OCI-LY3 (cell line): ENCODE measurements around the gene FOXA2.

ENCODE experiments used
- H2AFZ ChIP-seq: fragments of 200-600, 300-600 bp; shearing (Covaris generic); 2 replicates; pipeline ENCODE4 v1.6.0; 2014; ENCODE audit warnings: antibody characterized with exemption, low read depth, low read length
- H3K27ac ChIP-seq: fragments of 200-600, 300-600 bp; sonication (generic); 2 replicates; pipeline ENCODE4 v1.5.1; 2014; ENCODE audit warnings: mild to moderate bottlenecking, low read length, moderate library complexity, mixed read lengths
- H3K27me3 ChIP-seq: fragments of 200-600, 300-600 bp; sonication (generic); 2 replicates; pipeline ENCODE4 v1.6.1; 2014; ENCODE audit warnings: low read depth, low read length, mixed read lengths
- H3K36me3 ChIP-seq: fragments of 200-600, 300-600 bp; sonication (generic); replicated peaks from 2 replicates; pipeline ENCODE3; 2014; ENCODE audit warnings: low read depth, low read length, mixed read lengths
- H3K4me1 ChIP-seq: fragments of 300-600, 200-600 bp; sonication (generic); 2 replicates; pipeline ENCODE4 v1.6.1; 2014; ENCODE audit warnings: low read length, mixed read lengths
- H3K4me2 ChIP-seq: fragments of 200-600, 300-600 bp; sonication (generic); 2 replicates; pipeline ENCODE4 v1.6.1; 2014; ENCODE audit warnings: low read length, mixed read lengths
- H3K4me3 ChIP-seq: fragments of 300-600, 200-600 bp; sonication (generic); 2 replicates; pipeline ENCODE4 v1.5.1; 2014; ENCODE audit warnings: antibody characterized with exemption, mild to moderate bottlenecking, low read length, moderate library complexity
- H3K79me2 ChIP-seq: fragments of 300-600, 200-600 bp; shearing (Covaris generic); 2 replicates; pipeline ENCODE4 v1.6.1; 2014; ENCODE audit warnings: mild to moderate bottlenecking, low read length, mixed read lengths
- H3K9ac ChIP-seq: fragments of 300-600, 200-600 bp; shearing (Covaris generic); 2 replicates; pipeline ENCODE4 v1.6.0; 2014; ENCODE audit warnings: mild to moderate bottlenecking, low read length, moderate library complexity
- H3K9me3 ChIP-seq: fragments of 200-600, 300-600 bp; shearing (Covaris generic); 2 replicates; pipeline ENCODE4 v1.6.1; 2014; ENCODE audit warnings: low read length, mixed read lengths; ENCODE audit not compliant: insufficient read depth
- H4K20me1 ChIP-seq: fragments of 200-600, 300-600 bp; sonication (generic); 2 replicates; pipeline ENCODE4 v1.6.1; 2016; ENCODE audit warnings: low read length, mixed read lengths; ENCODE audit not compliant: insufficient read depth
- CTCF ChIP-seq: fragments of 200-600, 300-600 bp; sonication (generic); IDR thresholded peaks from 2 replicates; pipeline ENCODE4 v1.5.1; 2014; ENCODE audit warnings: antibody characterized with exemption, low read length, low read depth
- EZH2phosphoT487 ChIP-seq: fragments of 200-600 bp; shearing (Covaris generic); IDR thresholded peaks from 2 replicates; pipeline ENCODE4 v1.6.1; 2018; ENCODE audit warnings: antibody characterized with exemption, mixed run types, low read depth

Gene FOXA2

GRCh38 chr20:22582386-22582963 is 1.9 kb downstream of the FOXA2 start:
- Histone ChIP-seq H3K4me1 (no peaks in the 10 kb centered on the region), H3K4me2 (no peak overlapping the region)

GRCh38 chr20:22581437-22582385 is 2.7 kb downstream of the FOXA2 start:
- H3K4me3 ChIP-seq, result no peak overlapping the region
- H3K27ac ChIP-seq, result no peak overlapping the region

More at GRCh38 chr20:22582386-22582963, 1.9 kb downstream of the FOXA2 start:
- Histone ChIP-seq H3K27ac (no peak overlapping the region), H3K36me3 (no peaks in the 10 kb centered on the region), H3K79me2 (no peaks in the 10 kb centered on the region), H4K20me1 (no peaks in the 10 kb centered on the region), H3K4me3 (no peak overlapping the region), H3K27me3 (no peaks in the 10 kb centered on the region), H3K9ac (no peak overlapping the region), H3K9me3 (no peaks in the 10 kb centered on the region; the same call in 1 of the 2 replicates), H2AFZ (no peak overlapping the region)
- TF ChIP-seq EZH2phosphoT487, result no peak
- TF ChIP-seq CTCF, result no peak

GRCh38 chr20:22579711-22580697 is 4.4 kb downstream of the FOXA2 start:
- no peaks in the 10 kb centered on the region for H3K27me3 ChIP-seq
- no peaks in the 10 kb centered on the region for H3K9me3 ChIP-seq

More at GRCh38 chr20:22581437-22582385, 2.7 kb downstream of the FOXA2 start:
- Histone ChIP-seq H3K9me3 (no peaks in the 10 kb centered on the region; the same call in 1 of the 2 replicates), H3K79me2 (no peaks in the 10 kb centered on the region), H3K9ac (no peak overlapping the region), H3K4me2 (no peak overlapping the region), H2AFZ (no peak overlapping the region), H3K27me3 (no peaks in the 10 kb centered on the region), H4K20me1 (no peaks in the 10 kb centered on the region), H3K36me3 (no peaks in the 10 kb centered on the region), H3K4me1 (no peaks in the 10 kb centered on the region)
- no peak for TF ChIP-seq CTCF
- TF ChIP-seq EZH2phosphoT487, result no peak

More at GRCh38 chr20:22579711-22580697, 4.4 kb downstream of the FOXA2 start:
- no peak overlapping the region for H3K27ac ChIP-seq
- H4K20me1 ChIP-seq, result no peaks in the 10 kb centered on the region
- H3K4me2 ChIP-seq, result no peak overlapping the region
- TF ChIP-seq EZH2phosphoT487 (no peak), CTCF (no peak)
- no peak overlapping the region for H2AFZ ChIP-seq
- H3K79me2 ChIP-seq, result no peaks in the 10 kb centered on the region
- no peak overlapping the region for H3K4me3 ChIP-seq
- H3K4me1 ChIP-seq, result no peaks in the 10 kb centered on the region
- H3K9ac ChIP-seq, result no peak overlapping the region
- no peaks in the 10 kb centered on the region for H3K36me3 ChIP-seq
